LNCaP clone FGC (cell line): ENCODE data around the gene APBB2.

Experiments used
- DNase-seq: peaks from one replicate; pipeline ENCODE4 v3.0.0-alpha.2; 2011; ENCODE audit warnings: low read depth
- H3K4me3 ChIP-seq: 2 replicates; pipeline ENCODE4 v1.5.1; 2011; ENCODE audit warnings: mild to moderate bottlenecking, low read depth, low read length, control low read depth
- CTCF ChIP-seq: IDR thresholded peaks from 2 replicates; pipeline ENCODE4 v1.5.1; 2012; ENCODE audit warnings: mild to moderate bottlenecking; ENCODE audit not compliant: control insufficient read depth, insufficient read depth; ENCODE audit errors: extremely low read depth

The APBB2 gene

GRCh38 chr4:40789031-40789430 lies 425.3 kb downstream of the APBB2 start:
- TF ChIP-seq CTCF = no peak
- DNase-seq = no peak
- H3K4me3 ChIP-seq = no peak overlapping the region

GRCh38 chr4:40788331-40788730 lies 426.0 kb downstream of the APBB2 start:
- no peak for TF ChIP-seq CTCF
- DNase-seq = no peak
- no peak overlapping the region for H3K4me3 ChIP-seq

- TF ChIP-seq CTCF = no peak
- no peak for DNase-seq
- H3K4me3 ChIP-seq = no peak overlapping the region
Measured at GRCh38 chr4:40785727-40786126, 428.6 kb downstream of the APBB2 start.

- no peak for TF ChIP-seq CTCF
- H3K4me3 ChIP-seq = no peak overlapping the region
- DNase-seq = no peak
Measured at GRCh38 chr4:40782876-40783275, 431.5 kb downstream of the APBB2 start.

- DNase-seq = no peak
- TF ChIP-seq CTCF = no peak
- H3K4me3 ChIP-seq = no peak overlapping the region
Measured at GRCh38 chr4:40778090-40778489, 436.3 kb downstream of the APBB2 start.

- TF ChIP-seq CTCF = no peak
- peak; percentile 19 for DNase-seq
- no peak overlapping the region for H3K4me3 ChIP-seq
Measured at GRCh38 chr4:40769266-40769665, 445.1 kb downstream of the APBB2 start.

- no peak for DNase-seq
- no peak for TF ChIP-seq CTCF
- H3K4me3 ChIP-seq = no peak overlapping the region
Measured at GRCh38 chr4:40763228-40763716, 451.1 kb downstream of the APBB2 start.
